GM18951 (cell line): ENCODE data around the gene UGT1A5.
"Not testable (repeated sequence)": the region's sequence is repeated elsewhere in the genome, so short reads cannot be mapped to it uniquely, and the experiment has no call there.

Experiments used
- POLR2A ChIP-seq: IDR thresholded peaks from 4 replicates; pipeline ENCODE4 v1.6.1; 2011; ENCODE audit warnings: mild to moderate bottlenecking; ENCODE audit not compliant: insufficient read length, insufficient read depth; ENCODE audit errors: extremely low read depth
- in situ Hi-C: fragments of 300-500 bp; cut with MboI; formaldehyde crosslinking; loops from one replicate; pipeline ENCODE4 v1.12.0; 2022; ENCODE audit warnings: low sequenced_read_pairs, mixed read lengths, inconsistent platforms; ENCODE audit not compliant: unreplicated experiment

UGT1A5 gene

GRCh38 chr2:233707940-233708644 is 4.6 kb upstream of the UGT1A5 start:
- no peak for TF ChIP-seq POLR2A
- in situ Hi-C loops, result no loop called here

GRCh38 chr2:233708942-233709341 is 3.8 kb upstream of the UGT1A5 start:
- TF ChIP-seq POLR2A, result no peak
- in situ Hi-C loops, result no loop called here

- in situ Hi-C loops, result no loop called here
These were observed 1.2 kb upstream of the UGT1A5 start for GRCh38 chr2:233711312-233712008.

GRCh38 chr2:233713262-233713615 is 532 bp downstream of the UGT1A5 start:
- in situ Hi-C loops, result no loop called here
- no peak for TF ChIP-seq POLR2A

More at GRCh38 chr2:233711312-233712008, 1.2 kb upstream of the UGT1A5 start:
- TF ChIP-seq POLR2A, result no peak

GRCh38 chr2:233714121-233714520 is 1.4 kb downstream of the UGT1A5 start:
- in situ Hi-C loops, result no loop called here
- TF ChIP-seq POLR2A, result no peak

- in situ Hi-C loops, result no loop called here
These were observed 5.8 kb downstream of the UGT1A5 start, which contains the start of gene UGT1A4 for GRCh38 chr2:233718552-233718951. Gene UGT1A4 (plus strand): TSS chr2:233718736. CDS start chr2:233718821, 85 bp downstream.

GRCh38 chr2:233728723-233729301 is 16.1 kb downstream of the UGT1A5 start, which contains the start of gene UGT1A3:
Gene UGT1A3 (plus strand): TSS chr2:233729042. CDS start chr2:233729127, 85 bp downstream.
- in situ Hi-C loops, result no loop called here

More at GRCh38 chr2:233718552-233718951, 5.8 kb downstream of the UGT1A5 start, which contains the start of gene UGT1A4:
- no peak for TF ChIP-seq POLR2A

GRCh38 chr2:233736868-233737653 is 24.4 kb downstream of the UGT1A5 start:
- in situ Hi-C loops, result not testable (repeated sequence)

More at GRCh38 chr2:233728723-233729301, 16.1 kb downstream of the UGT1A5 start, which contains the start of gene UGT1A3:
- no peak for TF ChIP-seq POLR2A

- in situ Hi-C loops, result no loop called here
- TF ChIP-seq POLR2A, result no peak
These were observed 28.2 kb downstream of the UGT1A5 start for GRCh38 chr2:233740870-233741269.

- TF ChIP-seq POLR2A, result no peak
- in situ Hi-C loops, result no loop called here
These were observed 31.0 kb downstream of the UGT1A5 start for GRCh38 chr2:233743464-233744259.

GRCh38 chr2:233745073-233745755 is 32.5 kb downstream of the UGT1A5 start:
- TF ChIP-seq POLR2A, result no peak
- in situ Hi-C loops, result no loop called here

- in situ Hi-C loops, result not testable (repeated sequence)
These were observed 33.1 kb downstream of the UGT1A5 start for GRCh38 chr2:233745838-233746237.
